Pons (tissue), 1 donor: ENCODE measurements around the gene PARP12.

Experiments
- DNase-seq: peaks from one replicate; pipeline ENCODE4 v3.0.0-alpha.2; 2016; ENCODE audit warnings: low spot score

PARP12 gene

GRCh38 chr7:139991269-139991666, 71.5 kb downstream of the PARP12 start:
- no peak for DNase-seq

- DNase-seq: no peak
Observed at GRCh38 chr7:139990571-139991268, 72.0 kb downstream of the PARP12 start.

GRCh38 chr7:139990142-139990535, 72.6 kb downstream of the PARP12 start:
- no peak for DNase-seq

- no peak for DNase-seq
Observed at GRCh38 chr7:139989366-139990141, 73.2 kb downstream of the PARP12 start.

- DNase-seq: no peak
Observed at GRCh38 chr7:139987691-139988516, 74.8 kb downstream of the PARP12 start.

- no peak for DNase-seq
Observed at GRCh38 chr7:139985811-139986210, 76.9 kb downstream of the PARP12 start.

- no peak for DNase-seq
Observed at GRCh38 chr7:139984642-139985539, 77.9 kb downstream of the PARP12 start.

- no peak for DNase-seq
Observed at GRCh38 chr7:139982927-139983920, 79.5 kb downstream of the PARP12 start.

GRCh38 chr7:139981511-139981895, 81.2 kb downstream of the PARP12 start:
- DNase-seq: no peak

GRCh38 chr7:139976838-139977656, 85.7 kb downstream of the PARP12 start:
- no peak for DNase-seq

- DNase-seq: no peak
Observed at GRCh38 chr7:139976055-139976837, 86.5 kb downstream of the PARP12 start.

GRCh38 chr7:139974179-139974811, 88.5 kb downstream of the PARP12 start:
- no peak for DNase-seq
